CD14-positive monocyte (primary cell): ENCODE data around the gene IL18BP. TPM values are rescaled to one million over a fixed set of nuclear protein-coding genes. Genes with fewer than 3 reads are reported as not detected.

Source experiments
- DNase-seq, 3 donors: peaks; one replicate each; pipeline ENCODE4 v3.0.0-alpha.2; 2011 to 2022
- H2AFZ ChIP-seq: 2 replicates; pipeline ENCODE4 v1.6.0; 2012; ENCODE audit warnings: mild to moderate bottlenecking, low read depth, low read length, inconsistent platforms; ENCODE audit not compliant: insufficient read depth, poor library complexity, severe bottlenecking
- H3K27ac ChIP-seq, 2 donors: 1 replicate in 1 of 2; 2 replicates in 1 of 2; pipeline ENCODE4 v1.5.1; 2012 to 2013; ENCODE audit warnings: low read length in 2 of 2, control low read depth in 1 of 2, inconsistent platforms in 1 of 2, low read depth in 1 of 2, mild to moderate bottlenecking in 1 of 2
- H3K27me3 ChIP-seq, 2 donors: one replicate each; pipeline versions ENCODE4 v1.6.0 to v1.6.1; 2011 to 2013; ENCODE audit warnings: low read length in 2 of 2; ENCODE audit not compliant: control insufficient read depth in 2 of 2, insufficient read depth in 2 of 2
- H3K36me3 ChIP-seq, 2 donors: replicated peaks in 1 of 2; 1 replicate in 1 of 2; 2 replicates in 1 of 2; pipeline versions ENCODE4 v1.5.1 to v1.6.1; 2012 to 2013; ENCODE audit warnings: low read length in 2 of 2, control low read depth in 1 of 2, inconsistent platforms in 1 of 2, mild to moderate bottlenecking in 1 of 2; ENCODE audit not compliant: insufficient read depth in 2 of 2, control insufficient read depth in 1 of 2
- H3K4me1 ChIP-seq, 2 donors: 1 replicate in 1 of 2; 2 replicates in 1 of 2; pipeline versions ENCODE4 v1.5.1 to v1.6.1; 2012 to 2013; ENCODE audit warnings: low read length in 2 of 2, control low read depth in 1 of 2, inconsistent platforms in 1 of 2, mild to moderate bottlenecking in 1 of 2, moderate library complexity in 1 of 2; ENCODE audit not compliant: insufficient read depth in 2 of 2, control insufficient read depth in 1 of 2
- H3K4me2 ChIP-seq: replicated peaks from 2 replicates; pipeline ENCODE3; 2012; ENCODE audit warnings: low read length, moderate library complexity, mild to moderate bottlenecking; ENCODE audit not compliant: poor library complexity, severe bottlenecking; ENCODE audit errors: extremely low read depth
- H3K4me3 ChIP-seq, 3 experiments: fragments of 200-600 bp in 1 of 3; sonication (generic) in 1 of 3; replicated peaks in 1 of 3; 1 replicate in 2 of 3; 2 replicates in 1 of 3; pipeline ENCODE4 v1.5.1; 2011 to 2013; ENCODE audit warnings: low read length in 3 of 3, mild to moderate bottlenecking in 3 of 3, control low read depth in 2 of 3, low read depth in 2 of 3, inconsistent platforms in 1 of 3, moderate library complexity in 1 of 3
- H3K79me2 ChIP-seq: 2 replicates; pipeline ENCODE4 v1.6.0; 2012; ENCODE audit warnings: mild to moderate bottlenecking, control low read depth, inconsistent platforms, low read length, moderate library complexity; ENCODE audit not compliant: insufficient read depth
- H3K9ac ChIP-seq: 2 replicates; pipeline ENCODE4 v1.6.0; 2017; ENCODE audit warnings: low read length, mild to moderate bottlenecking; ENCODE audit not compliant: insufficient read depth, poor library complexity, severe bottlenecking
- H3K9me3 ChIP-seq, 2 donors: replicated peaks in 1 of 2; 1 replicate in 1 of 2; 2 replicates in 1 of 2; pipeline versions ENCODE4 v1.5.1 to v1.6.1; 2012 to 2013; ENCODE audit warnings: low read length in 2 of 2, control low read depth in 1 of 2; ENCODE audit not compliant: control insufficient read depth in 1 of 2, insufficient read depth in 1 of 2
- H4K20me1 ChIP-seq: 2 replicates; pipeline ENCODE4 v1.6.0; 2012; ENCODE audit warnings: mild to moderate bottlenecking, low read length, control low read depth, moderate library complexity; ENCODE audit not compliant: insufficient read depth
- H3K27ac Mint-ChIP-seq, 7 donors: one replicate each; pipeline ENCODE4 v1.8.0; 2020; ENCODE audit warnings: mild to moderate bottlenecking in 7 of 7, mixed read lengths in 7 of 7, moderate library complexity in 6 of 7, inconsistent platforms in 2 of 7
- H3K27me3 Mint-ChIP-seq, 3 donors: one replicate each; pipeline ENCODE4 v1.8.0; 2021 to 2022; ENCODE audit warnings: low read depth in 3 of 3, mild to moderate bottlenecking in 3 of 3, mixed read lengths in 3 of 3, moderate library complexity in 3 of 3, inconsistent platforms in 1 of 3
- H3K36me3 Mint-ChIP-seq, 2 donors: one replicate each; pipeline ENCODE4 v1.8.0; 2020; ENCODE audit warnings: mixed read lengths in 2 of 2, inconsistent platforms in 1 of 2, mild to moderate bottlenecking in 1 of 2
- H3K4me1 Mint-ChIP-seq: one replicate; pipeline ENCODE4 v1.8.0; 2020; ENCODE audit warnings: mild to moderate bottlenecking, mixed read lengths
- H3K4me3 Mint-ChIP-seq, 2 donors: one replicate each; pipeline ENCODE4 v1.8.0; 2020; ENCODE audit warnings: mild to moderate bottlenecking in 2 of 2, mixed read lengths in 2 of 2, moderate library complexity in 1 of 2
- H3K9me3 Mint-ChIP-seq, 7 donors: one replicate each; pipeline ENCODE4 v1.8.0; 2020 to 2022; ENCODE audit warnings: mixed read lengths in 7 of 7, mild to moderate bottlenecking in 6 of 7, moderate library complexity in 6 of 7, inconsistent platforms in 2 of 7
- WGBS: methylation state at CpG from one replicate; pipeline ENCODE4 v1.1.5; 2013; ENCODE audit warnings: missing lambda C conversion rate; ENCODE audit not compliant: insufficient coverage; 5-methylcytosine and 5-hydroxymethylcytosine counted together
- intact Hi-C, 2 donors: fragments of 100-400 bp; cut with micrococcal nuclease; formaldehyde crosslinking; loops; one replicate each; pipeline versions ENCODE4 v1.15.0 to v1.15.1; 2023
- polyA plus RNA-seq, 3 donors: library from polyadenylated mRNA; depleted of rRNA in 1 of 3; unstranded in 2 of 3; stranded (reverse) in 1 of 3; fragments of 300-500 nt in 2 of 3; fragments of >200 nt in 1 of 3; fragmentation: Illumina TruSeq in 2 of 3; gene quantifications; 1 replicate in 2 of 3; 2 replicates in 1 of 3; pipeline ENCODE4 v1.2.3, GENCODE V29; 2012 to 2021
- TF ChIP-seq, protein P1 (sequence below): fragments of 200-600 bp; IDR thresholded peaks from one replicate; pipeline ENCODE4 v1.8.0; 2022; ENCODE audit warnings: antibody characterized with exemption, mild to moderate bottlenecking

IL18BP gene
- polyA plus RNA-seq, 3 donors = 7.4 to 32.3 (median 8.3) TPM

DNA sequence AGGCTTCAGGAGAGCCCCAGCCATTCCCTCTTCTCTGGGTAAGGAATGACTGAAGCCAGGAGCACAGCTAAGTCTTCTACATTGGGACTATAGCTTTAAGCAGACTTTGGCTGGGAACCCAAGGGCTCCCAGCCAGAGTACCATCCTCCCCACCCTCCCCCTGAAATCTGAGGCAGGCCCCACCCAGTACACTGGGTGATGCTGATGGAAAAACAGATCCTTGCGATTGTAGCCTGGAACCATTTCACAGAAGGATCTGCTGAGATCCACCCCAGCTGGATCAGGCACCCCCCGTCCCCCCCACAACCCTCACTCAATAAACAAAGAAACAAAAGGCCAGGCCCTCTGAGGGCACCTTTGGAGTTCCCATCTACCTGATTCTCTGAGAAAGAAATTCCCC, 39.8 kb downstream of the IL18BP start:
- Histone ChIP-seq H3K4me3 (no peak overlapping the region), H3K4me1 (peaks cover 33 to 43% of the 10 kb centered on the region in 2 donors), H3K79me2 (peaks cover 94% of the 10 kb centered on the region), H3K27me3 (no peaks in the 10 kb centered on the region), H3K9ac (no peak overlapping the region), H3K4me2 (peak overlapping the region; percentile 93), H3K9me3 (no peaks in the 10 kb centered on the region), H3K36me3 (peaks cover 21 to 44% of the 10 kb centered on the region in 2 donors), H4K20me1 (peaks cover 27% of the 10 kb centered on the region), H3K27ac (peak overlapping the region in 1 of 2 donors; percentile 95), H2AFZ (no peak overlapping the region)
- intact Hi-C loops = no loop called here
- Mint-ChIP-seq H3K27me3 (no peaks in the 10 kb centered on the region), H3K4me1 (peaks cover 6% of the 10 kb centered on the region), H3K27ac (peak overlapping the region in 1 of 7 donors; percentile 49), H3K4me3 (peak overlapping the region in 1 of 2 donors; percentile 2), H3K36me3 (peaks cover 34 to 48% of the 10 kb centered on the region in 2 donors), H3K9me3 (no peaks in the 10 kb centered on the region)
- WGBS = 56% methylated on average over 2 of the region's 2 CpGs
- TF ChIP-seq, protein P1, sequence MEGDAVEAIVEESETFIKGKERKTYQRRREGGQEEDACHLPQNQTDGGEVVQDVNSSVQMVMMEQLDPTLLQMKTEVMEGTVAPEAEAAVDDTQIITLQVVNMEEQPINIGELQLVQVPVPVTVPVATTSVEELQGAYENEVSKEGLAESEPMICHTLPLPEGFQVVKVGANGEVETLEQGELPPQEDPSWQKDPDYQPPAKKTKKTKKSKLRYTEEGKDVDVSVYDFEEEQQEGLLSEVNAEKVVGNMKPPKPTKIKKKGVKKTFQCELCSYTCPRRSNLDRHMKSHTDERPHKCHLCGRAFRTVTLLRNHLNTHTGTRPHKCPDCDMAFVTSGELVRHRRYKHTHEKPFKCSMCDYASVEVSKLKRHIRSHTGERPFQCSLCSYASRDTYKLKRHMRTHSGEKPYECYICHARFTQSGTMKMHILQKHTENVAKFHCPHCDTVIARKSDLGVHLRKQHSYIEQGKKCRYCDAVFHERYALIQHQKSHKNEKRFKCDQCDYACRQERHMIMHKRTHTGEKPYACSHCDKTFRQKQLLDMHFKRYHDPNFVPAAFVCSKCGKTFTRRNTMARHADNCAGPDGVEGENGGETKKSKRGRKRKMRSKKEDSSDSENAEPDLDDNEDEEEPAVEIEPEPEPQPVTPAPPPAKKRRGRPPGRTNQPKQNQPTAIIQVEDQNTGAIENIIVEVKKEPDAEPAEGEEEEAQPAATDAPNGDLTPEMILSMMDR = no peak
- DNase-seq = no peak

DNA sequence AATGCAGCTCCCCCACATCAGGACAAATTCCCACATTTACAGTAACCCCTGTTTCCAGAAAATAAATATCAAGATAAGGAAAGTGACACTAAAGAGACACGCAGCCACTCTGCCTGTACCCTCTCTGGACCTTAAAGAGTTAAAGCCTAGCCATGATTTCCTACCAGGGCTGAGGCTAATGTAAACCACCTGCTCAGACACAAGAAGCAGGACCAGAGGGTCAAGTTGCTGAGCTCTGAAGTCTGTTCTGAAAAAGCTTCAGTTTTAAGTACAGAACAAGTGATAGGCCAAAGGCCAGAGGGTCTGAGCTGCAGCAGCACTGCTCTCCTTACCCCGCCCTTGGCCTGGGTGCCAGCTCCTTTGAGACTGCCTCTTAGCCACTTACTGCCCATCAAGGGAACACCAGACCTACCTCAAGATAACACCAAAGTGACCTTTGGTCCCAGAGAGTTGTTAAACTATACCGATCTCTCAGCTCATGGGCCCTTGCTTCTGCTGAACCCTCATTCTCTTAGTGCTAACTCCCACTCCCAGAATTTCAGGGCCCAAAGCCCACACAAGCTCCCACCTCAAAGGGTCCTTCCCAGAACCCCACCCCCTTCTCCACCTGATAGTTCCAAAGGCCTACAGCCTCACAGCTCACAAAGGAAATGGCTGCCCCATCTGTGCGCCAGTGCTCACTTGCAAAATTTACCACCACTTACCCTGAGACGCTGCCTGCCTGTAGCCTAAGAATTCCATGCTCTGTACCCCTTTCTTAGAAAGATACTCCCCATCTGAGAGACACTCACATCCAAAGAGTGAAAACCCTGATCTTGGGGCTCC, 40.5 kb downstream of the IL18BP start:
- H3K27ac Mint-ChIP-seq = no peak overlapping the region
- peak overlapping the region; percentile 97 for H2AFZ ChIP-seq
- DNase-seq = no peak
- H3K4me3 ChIP-seq = peak overlapping the region in 1 of 3 experiments; percentile 89
- intact Hi-C loops = no loop called here
- peaks cover 14 to 44% of the 10 kb centered on the region in 2 donors for H3K36me3 ChIP-seq
- H3K9ac ChIP-seq = peak overlapping the region; percentile 82
- TF ChIP-seq, protein P1 = no peak
- H3K27me3 Mint-ChIP-seq = no peaks in the 10 kb centered on the region
- no peaks in the 10 kb centered on the region for H3K9me3 Mint-ChIP-seq
- no peaks in the 10 kb centered on the region for H3K27me3 ChIP-seq
- H3K4me2 ChIP-seq = peak overlapping the region; percentile 93
- peaks cover 28 to 41% of the 10 kb centered on the region in 2 donors for H3K36me3 Mint-ChIP-seq
- H3K4me1 Mint-ChIP-seq = peaks cover 6% of the 10 kb centered on the region
- peak overlapping the region in 1 of 2 donors; percentile 95 for H3K27ac ChIP-seq
- H3K4me1 ChIP-seq = peaks cover 33 to 42% of the 10 kb centered on the region in 2 donors
- no peaks in the 10 kb centered on the region for H3K9me3 ChIP-seq
- 41% methylated on average over 5 of the region's 5 CpGs for WGBS
- H4K20me1 ChIP-seq = peaks cover 27% of the 10 kb centered on the region
- H3K4me3 Mint-ChIP-seq = no peak overlapping the region
- peaks cover 94% of the 10 kb centered on the region for H3K79me2 ChIP-seq
